Measurements from ENCODE around the gene APEH. TPM values are rescaled to one million over a fixed set of nuclear protein-coding genes. Genes with fewer than 3 reads are reported as not detected.
"Not testable (repeated sequence)": the region's sequence is repeated elsewhere in the genome, so short reads cannot be mapped to it uniquely, and the experiment has no call there.

Gene APEH
- total RNA-seq, 1 donor from 2014 or later = 99.5 TPM

DNA sequence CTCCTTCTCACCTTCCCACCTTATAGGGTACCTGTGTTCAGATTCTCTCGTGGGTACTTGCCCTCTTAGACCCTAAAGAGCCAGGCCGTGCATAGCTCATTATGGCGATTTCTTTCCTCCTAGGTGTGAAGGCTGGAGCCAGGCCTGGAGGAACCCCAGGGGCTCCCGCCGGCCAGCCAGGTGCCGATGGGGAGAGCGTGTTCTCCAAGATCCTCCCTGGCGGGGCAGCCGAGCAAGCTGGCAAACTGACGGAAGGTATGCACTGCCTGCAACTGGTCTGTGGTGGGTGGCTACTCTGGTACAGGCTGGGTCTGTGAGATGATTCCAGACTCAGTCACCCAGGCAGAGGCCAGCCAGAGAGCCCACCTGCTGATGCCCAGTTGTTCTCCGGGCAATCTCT, 9.9 kb upstream of the APEH start:
- intact Hi-C loops (cut with DNase I) = no loop called here
- ATAC-seq (no peak), DNase-seq (ENCODE audit: missing footprints) (no peak)

GRCh38 chr3:49665822-49666519, 8.2 kb upstream of the APEH start:
- intact Hi-C loops (cut with DNase I) = no loop called here
- no peak for ATAC-seq

GRCh38 chr3:49666592-49666991, 7.6 kb upstream of the APEH start:
- intact Hi-C loops (cut with DNase I) = no loop called here
- ATAC-seq (no peak), DNase-seq (ENCODE audit: missing footprints) (no peak)

More at GRCh38 chr3:49665822-49666519, 8.2 kb upstream of the APEH start:
- DNase-seq (ENCODE audit: missing footprints) = no peak

DNA sequence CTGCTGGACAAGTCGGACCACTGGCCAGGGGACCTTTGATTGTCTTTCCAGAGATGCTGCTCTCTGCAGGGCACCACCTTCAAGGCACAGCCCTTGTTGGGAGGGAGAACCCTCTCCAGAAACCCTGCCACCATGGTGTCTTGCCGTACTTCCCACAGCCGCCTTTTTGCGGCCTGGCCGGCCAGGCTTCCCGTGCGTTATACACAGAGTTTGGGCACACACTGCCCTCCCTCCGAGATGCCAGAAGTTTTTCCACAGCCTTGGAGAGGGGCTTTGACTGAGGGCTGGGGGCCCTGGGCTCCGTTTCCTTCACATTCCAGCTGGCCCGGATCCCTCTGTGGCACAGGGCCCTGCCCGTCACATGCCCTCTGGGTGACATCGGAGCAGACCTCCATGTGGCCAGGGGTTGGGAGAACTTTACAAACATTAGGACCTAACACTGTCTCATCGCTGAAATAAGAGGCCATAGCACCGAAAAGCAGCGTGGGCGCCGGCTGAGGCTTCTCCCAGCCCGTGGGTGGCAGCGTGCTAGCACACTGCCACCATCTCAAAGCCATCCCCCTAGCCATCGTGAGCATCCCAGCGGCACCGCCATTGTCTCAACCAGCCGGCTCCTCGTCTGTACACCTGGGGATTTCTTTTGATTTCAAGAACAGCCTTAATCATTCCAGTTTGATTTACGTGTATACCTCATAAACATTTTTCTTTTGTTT, 6.3 kb upstream of the APEH start:
- DNase-seq (ENCODE audit: missing footprints) = no peak
- ATAC-seq = no peak

DNA sequence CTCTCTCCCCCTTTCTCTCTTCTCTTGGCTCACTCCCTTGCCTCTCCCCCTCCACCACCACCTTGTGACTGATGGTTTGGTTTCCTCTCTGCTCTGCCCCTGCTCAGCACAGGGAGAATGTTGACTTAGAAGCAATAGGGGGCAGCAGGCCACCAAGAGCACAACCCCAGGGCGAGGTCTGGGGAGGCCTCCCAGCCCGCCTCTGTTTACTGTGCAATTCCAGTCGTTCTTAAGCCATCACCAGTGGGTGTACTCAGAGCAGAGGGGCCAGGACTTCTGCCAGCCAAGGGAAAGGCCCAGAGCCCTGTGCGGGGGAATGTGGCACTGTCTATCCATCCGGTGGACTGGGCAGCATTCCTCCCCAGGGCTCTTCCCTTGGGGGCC, 5.7 kb upstream of the APEH start:
- DNase-seq (ENCODE audit: missing footprints) (no peak), ATAC-seq (no peak)
- intact Hi-C loops (cut with DNase I) = no loop called here

More for the DNA sequence above, 6.3 kb upstream of the APEH start:
- intact Hi-C loops (cut with DNase I) = no loop called here

- intact Hi-C loops (cut with DNase I) = no loop called here
- DNase-seq (ENCODE audit: missing footprints) (no peak), ATAC-seq (no peak)
Measured at GRCh38 chr3:49668861-49669260, 5.3 kb upstream of the APEH start.

DNA sequence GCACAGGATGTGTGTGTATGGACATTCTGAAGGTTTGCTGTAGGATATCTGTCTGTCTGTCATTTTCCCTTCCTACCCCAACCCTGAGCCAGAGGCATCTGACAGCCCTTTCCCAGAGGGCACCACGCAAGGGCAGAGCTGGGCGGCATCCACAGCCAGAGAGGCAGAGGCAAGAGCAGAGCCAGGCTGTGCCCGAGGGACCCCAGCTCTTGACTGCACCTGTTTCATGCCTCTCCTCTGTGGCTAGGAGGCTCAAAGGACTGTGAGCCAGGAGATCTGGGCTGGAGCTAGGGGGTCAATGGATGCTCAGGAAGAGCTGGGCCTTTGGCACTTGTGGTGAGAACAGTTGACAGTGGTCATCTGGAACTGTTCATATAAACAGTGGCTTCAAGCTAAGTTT, 4.8 kb upstream of the APEH start:
- intact Hi-C loops (cut with DNase I) = no loop called here
- ATAC-seq (no peak), DNase-seq (ENCODE audit: missing footprints) (no peak)

DNA sequence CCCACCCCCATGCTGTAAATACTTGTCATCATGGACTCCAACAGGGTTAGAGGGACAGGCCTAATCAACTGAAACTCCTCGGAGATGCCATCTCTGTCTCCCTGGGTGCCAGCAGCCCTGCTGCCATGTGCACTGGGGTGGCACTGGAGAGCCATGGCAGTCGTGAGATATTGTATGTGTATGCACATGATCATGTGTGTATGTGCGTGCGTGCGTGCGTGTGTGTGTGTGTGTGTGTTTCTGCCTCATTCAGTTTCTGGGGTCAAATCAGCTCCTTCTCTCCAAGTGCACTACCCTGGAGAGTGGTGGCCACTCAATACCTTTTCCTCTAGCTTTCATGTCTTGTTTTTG, 3.2 kb upstream of the APEH start:
- DNase-seq (ENCODE audit: missing footprints) (no peak), ATAC-seq (no peak)
- intact Hi-C loops (cut with DNase I) = loop anchor here (1.0 to 5.0 kb wide), 2 partner anchors 132 to 204 kb away; no protein-coding TSS in a partner anchor

DNA sequence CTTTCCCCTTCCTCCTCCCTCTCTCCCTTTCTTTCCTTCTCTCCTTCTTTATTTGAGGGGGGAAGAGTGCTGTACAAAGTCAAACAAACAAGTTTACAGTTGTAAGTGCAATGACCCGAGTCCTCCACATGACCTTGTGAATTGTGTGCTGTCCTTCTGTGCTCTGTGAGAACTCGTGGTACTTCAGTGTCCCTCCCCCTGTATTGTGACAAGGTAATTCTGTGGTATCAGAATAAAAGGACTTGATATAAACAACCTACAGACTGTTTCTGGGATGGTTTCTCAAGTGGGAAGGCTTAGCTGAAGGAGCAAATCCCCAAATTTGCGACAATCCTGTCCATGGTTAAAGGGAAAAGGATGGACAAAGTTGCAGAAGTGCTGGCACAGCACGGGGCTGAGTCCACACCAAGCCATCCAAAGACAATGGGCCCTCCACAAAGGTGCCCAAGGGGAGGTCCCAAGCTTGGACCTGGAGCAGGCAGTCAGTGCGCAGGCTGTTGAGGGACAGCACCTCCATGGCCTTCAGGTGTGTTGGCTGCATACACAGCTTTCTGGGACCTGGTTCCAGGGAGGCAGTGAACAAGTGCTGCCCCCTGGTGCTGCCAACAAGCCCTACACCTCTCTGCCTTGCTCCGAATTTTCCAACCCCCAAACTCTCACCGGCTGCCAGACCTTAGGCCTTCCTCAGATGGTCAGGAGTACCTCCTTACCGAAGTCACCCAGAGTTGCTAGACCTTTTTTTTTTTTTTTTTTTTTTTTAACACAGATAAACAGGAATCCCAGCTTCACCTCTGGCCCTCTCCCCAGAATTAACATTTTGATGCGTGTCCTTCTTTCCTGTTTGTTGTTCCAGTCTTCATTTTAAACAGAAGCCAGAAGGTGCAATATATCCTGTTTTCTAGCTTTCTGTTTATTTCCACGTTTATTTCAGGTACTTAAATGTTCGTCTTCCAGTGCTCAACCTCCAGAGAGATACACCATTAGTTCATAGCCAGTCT, 2.6 kb upstream of the APEH start:
- intact Hi-C loops (cut with DNase I) = loop anchor here (1.0 to 5.0 kb wide), 2 partner anchors 132 to 204 kb away; no protein-coding TSS in a partner anchor
- DNase-seq (ENCODE audit: missing footprints) (no peak), ATAC-seq (no peak)

GRCh38 chr3:49673121-49673714, 933 bp upstream of the APEH start:
- DNase-seq (ENCODE audit: missing footprints) (no peak), ATAC-seq (no peak)
- intact Hi-C loops (cut with DNase I) = loop anchor here (5.0 kb wide), 1 partner anchor 206 kb away; no protein-coding TSS in a partner anchor

DNA sequence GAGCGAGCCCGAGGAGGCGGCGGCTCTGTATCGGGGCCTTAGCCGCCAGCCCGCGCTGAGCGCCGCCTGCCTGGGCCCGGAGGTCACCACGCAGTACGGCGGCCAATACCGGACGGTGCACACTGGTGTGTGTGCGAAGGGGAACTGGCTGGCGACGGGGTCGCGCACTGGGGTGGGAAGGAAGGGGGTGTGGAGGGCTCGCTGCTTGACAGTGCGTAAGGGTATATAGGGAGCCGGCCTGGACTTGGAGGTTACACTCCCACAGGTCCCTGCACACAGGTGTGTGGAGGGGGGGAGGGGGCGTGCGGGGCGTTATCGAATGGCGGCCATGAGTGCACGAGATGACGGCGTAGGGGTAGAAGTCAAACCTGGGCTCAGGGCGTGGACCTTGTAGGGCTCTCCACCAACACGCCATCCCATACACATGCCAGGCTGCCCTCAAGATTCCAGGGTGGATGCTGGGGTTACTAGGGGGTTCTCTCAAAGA, 389 bp downstream of the APEH start:
- intact Hi-C loops (cut with DNase I) = loop anchor here (5.0 kb wide), 1 partner anchor 207 kb away; no protein-coding TSS in a partner anchor
- ATAC-seq (peak; percentile 33), DNase-seq (ENCODE audit: missing footprints) (no peak)

DNA sequence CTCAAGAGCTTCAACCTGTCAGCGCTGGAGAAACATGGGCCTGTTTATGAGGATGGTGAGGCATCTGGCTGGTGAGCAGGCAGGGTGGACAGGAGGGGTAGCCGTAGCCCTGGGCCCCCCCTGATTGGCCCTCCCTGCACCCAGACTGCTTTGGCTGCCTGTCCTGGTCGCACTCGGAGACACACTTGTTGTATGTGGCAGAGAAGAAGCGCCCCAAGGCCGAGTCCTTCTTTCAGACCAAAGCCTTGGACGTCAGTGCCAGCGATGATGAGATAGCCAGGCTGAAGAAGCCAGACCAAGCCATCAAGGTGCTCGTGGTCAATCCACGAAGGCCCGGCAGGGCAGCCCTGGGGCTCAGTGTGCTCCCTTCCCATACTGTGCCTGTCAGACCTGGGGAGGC, 1.8 kb downstream of the APEH start:
- ATAC-seq = no peak
- no peak for DNase-seq (ENCODE audit: missing footprints)
- intact Hi-C loops (cut with DNase I) = no loop called here

DNA sequence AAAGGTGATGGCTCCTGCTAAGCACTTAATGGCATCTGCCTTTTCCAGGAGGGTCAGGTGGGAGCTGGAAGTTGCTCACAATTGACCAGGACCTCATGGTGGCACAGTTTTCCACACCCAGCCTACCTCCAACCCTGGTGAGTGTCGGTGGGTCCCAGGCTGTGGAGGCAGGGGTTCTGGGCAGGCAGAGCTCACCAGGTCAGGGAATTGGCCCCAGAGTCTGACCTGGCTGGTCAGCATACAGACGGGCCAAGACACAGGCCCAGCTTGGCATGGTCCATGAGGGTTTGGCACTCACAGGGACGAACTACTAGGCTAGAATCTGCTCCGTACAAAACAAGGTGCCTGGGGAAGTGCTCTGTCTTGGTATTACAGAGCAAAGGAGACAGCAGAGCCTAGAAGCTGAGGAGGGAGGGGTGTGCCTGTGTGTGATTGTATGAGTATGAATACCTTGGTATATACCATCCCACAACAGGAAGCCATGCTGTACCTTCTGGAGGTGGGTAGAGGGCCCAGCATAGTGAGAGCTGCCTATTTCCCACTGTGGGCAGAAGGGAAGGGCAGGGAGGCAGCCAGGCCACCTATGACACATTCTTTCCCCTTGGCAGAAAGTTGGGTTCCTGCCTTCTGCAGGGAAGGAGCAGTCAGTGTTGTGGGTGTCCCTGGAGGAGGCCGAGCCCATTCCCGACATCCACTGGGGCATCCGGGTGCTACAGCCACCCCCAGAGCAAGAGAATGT, 6.5 kb downstream of the APEH start:
- intact Hi-C loops (cut with DNase I) = no loop called here
- ATAC-seq = no peak
- no peak for DNase-seq (ENCODE audit: missing footprints)

DNA sequence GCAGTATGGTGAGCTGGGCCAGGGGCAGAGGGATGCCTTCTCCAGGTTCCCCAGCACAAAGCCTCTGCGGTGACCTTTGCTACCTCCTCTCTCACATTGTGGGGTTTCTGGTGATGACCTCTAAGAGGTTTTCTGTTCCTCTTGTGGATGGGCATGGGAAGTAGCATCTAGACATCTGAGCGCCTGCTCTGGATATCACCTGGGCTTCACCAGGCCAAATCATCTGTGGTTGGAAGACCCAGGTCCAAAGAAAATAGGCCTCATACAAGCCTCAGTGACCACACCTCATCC, 7.0 kb downstream of the APEH start:
- intact Hi-C loops (cut with DNase I) = no loop called here
- ATAC-seq = no peak
- no peak for DNase-seq (ENCODE audit: missing footprints)

GRCh38 chr3:49681543-49681942, 7.4 kb downstream of the APEH start:
- intact Hi-C loops (cut with DNase I) = no loop called here

GRCh38 chr3:49683162-49683561, 9.0 kb downstream of the APEH start:
- ATAC-seq (no peak), DNase-seq (ENCODE audit: missing footprints) (no peak)
- intact Hi-C loops (cut with DNase I) = no loop called here

More at GRCh38 chr3:49681543-49681942, 7.4 kb downstream of the APEH start:
- no peak for DNase-seq (ENCODE audit: missing footprints)
- ATAC-seq = no peak

GRCh38 chr3:49684453-49684852, 10.3 kb downstream of the APEH start:
- intact Hi-C loops (cut with DNase I); ATAC-seq; DNase-seq (ENCODE audit: missing footprints): not testable (repeated sequence)

GRCh38 chr3:49685103-49685502, 11.0 kb downstream of the APEH start:
- ATAC-seq; DNase-seq (ENCODE audit: missing footprints); intact Hi-C loops (cut with DNase I): not testable (repeated sequence)
